Panc1 (cell line): ENCODE measurements around the gene PARD3.

Experiments
- POLR2AphosphoS5 ChIP-seq: IDR thresholded peaks from 2 replicates; pipeline ENCODE4 v1.6.1; 2012; ENCODE audit warnings: mild to moderate bottlenecking, low read depth, low read length, moderate library complexity
- SIN3A ChIP-seq: IDR thresholded peaks from 2 replicates; pipeline ENCODE4 v1.6.1; 2012; ENCODE audit warnings: low read depth, mild to moderate bottlenecking, low read length, moderate library complexity, borderline replicate concordance; ENCODE audit not compliant: insufficient read depth
- TCF7L2 ChIP-seq: IDR thresholded peaks from 2 replicates; pipeline ENCODE4 v1.6.1; 2011; ENCODE audit warnings: mild to moderate bottlenecking, low read depth, low read length, inconsistent platforms
- TF ChIP-seq, protein P1 (sequence below): fragments of 450-650 bp; IDR thresholded peaks from 2 replicates; pipeline ENCODE4 v1.5.1; 2017; ENCODE audit warnings: mild to moderate bottlenecking
- TF ChIP-seq, protein P2 (sequence below), 2 experiments: IDR thresholded peaks; 2 replicates each; pipeline ENCODE4 v1.6.1; 2011 to 2012; ENCODE audit warnings: low read depth in 2 of 2, control low read depth in 1 of 2, low read length in 1 of 2, mild to moderate bottlenecking in 1 of 2, moderate library complexity in 1 of 2; ENCODE audit not compliant: insufficient read depth in 1 of 2

DNA sequence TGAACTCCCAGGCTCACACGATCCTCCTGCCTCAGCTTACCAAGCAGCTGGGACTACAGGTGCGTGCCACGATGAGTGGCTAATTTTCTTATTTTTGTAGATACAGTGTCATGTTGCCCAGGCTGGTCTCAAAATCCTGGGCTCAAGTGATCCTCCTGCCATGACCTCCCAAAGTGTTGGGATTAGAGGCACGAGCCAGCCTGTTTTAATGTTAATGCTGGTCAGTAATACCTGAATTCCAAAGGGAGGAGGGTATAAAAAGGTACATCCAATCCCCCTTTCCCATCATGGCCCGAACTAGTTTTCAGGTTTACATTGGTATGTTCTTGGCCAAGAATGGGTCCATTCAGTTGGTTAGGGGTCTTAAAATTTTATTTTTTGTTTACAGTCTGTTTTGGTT is 329.1 kb downstream of the PARD3 start:
- TF ChIP-seq SIN3A: no peak
- TF ChIP-seq, protein P1, sequence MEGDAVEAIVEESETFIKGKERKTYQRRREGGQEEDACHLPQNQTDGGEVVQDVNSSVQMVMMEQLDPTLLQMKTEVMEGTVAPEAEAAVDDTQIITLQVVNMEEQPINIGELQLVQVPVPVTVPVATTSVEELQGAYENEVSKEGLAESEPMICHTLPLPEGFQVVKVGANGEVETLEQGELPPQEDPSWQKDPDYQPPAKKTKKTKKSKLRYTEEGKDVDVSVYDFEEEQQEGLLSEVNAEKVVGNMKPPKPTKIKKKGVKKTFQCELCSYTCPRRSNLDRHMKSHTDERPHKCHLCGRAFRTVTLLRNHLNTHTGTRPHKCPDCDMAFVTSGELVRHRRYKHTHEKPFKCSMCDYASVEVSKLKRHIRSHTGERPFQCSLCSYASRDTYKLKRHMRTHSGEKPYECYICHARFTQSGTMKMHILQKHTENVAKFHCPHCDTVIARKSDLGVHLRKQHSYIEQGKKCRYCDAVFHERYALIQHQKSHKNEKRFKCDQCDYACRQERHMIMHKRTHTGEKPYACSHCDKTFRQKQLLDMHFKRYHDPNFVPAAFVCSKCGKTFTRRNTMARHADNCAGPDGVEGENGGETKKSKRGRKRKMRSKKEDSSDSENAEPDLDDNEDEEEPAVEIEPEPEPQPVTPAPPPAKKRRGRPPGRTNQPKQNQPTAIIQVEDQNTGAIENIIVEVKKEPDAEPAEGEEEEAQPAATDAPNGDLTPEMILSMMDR: no peak
- TF ChIP-seq POLR2AphosphoS5: no peak
- TF ChIP-seq TCF7L2: no peak
- TF ChIP-seq, protein P2, sequence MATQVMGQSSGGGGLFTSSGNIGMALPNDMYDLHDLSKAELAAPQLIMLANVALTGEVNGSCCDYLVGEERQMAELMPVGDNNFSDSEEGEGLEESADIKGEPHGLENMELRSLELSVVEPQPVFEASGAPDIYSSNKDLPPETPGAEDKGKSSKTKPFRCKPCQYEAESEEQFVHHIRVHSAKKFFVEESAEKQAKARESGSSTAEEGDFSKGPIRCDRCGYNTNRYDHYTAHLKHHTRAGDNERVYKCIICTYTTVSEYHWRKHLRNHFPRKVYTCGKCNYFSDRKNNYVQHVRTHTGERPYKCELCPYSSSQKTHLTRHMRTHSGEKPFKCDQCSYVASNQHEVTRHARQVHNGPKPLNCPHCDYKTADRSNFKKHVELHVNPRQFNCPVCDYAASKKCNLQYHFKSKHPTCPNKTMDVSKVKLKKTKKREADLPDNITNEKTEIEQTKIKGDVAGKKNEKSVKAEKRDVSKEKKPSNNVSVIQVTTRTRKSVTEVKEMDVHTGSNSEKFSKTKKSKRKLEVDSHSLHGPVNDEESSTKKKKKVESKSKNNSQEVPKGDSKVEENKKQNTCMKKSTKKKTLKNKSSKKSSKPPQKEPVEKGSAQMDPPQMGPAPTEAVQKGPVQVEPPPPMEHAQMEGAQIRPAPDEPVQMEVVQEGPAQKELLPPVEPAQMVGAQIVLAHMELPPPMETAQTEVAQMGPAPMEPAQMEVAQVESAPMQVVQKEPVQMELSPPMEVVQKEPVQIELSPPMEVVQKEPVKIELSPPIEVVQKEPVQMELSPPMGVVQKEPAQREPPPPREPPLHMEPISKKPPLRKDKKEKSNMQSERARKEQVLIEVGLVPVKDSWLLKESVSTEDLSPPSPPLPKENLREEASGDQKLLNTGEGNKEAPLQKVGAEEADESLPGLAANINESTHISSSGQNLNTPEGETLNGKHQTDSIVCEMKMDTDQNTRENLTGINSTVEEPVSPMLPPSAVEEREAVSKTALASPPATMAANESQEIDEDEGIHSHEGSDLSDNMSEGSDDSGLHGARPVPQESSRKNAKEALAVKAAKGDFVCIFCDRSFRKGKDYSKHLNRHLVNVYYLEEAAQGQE (IDR thresholded peaks at IDR 0.05; ENCODE audit: insufficient read depth in 1 of 2, low read depth in 2 of 2, low read length in 1 of 2): no peak
